Parathyroid adenoma (tissue), 2 donors: ENCODE data around the gene MAPK1.
"Not testable (repeated sequence)": the region's sequence is repeated elsewhere in the genome, so short reads cannot be mapped to it uniquely, and the experiment has no call there.

ENCODE experiments used
- H2AFZ ChIP-seq: fragments of 300-600 bp; sonication (generic); one replicate; pipeline ENCODE4 v1.7.0; 2017; ENCODE audit warnings: antibody characterized with exemption, mild to moderate bottlenecking
- H3K27ac ChIP-seq: fragments of 300-600 bp; sonication (generic); one replicate; pipeline ENCODE4 v1.7.0; 2017
- H3K27me3 ChIP-seq: fragments of 300-600 bp; sonication (generic); one replicate; pipeline ENCODE4 v1.7.0; 2017; ENCODE audit warnings: low read length; ENCODE audit not compliant: control insufficient read depth, insufficient read depth
- H3K36me3 ChIP-seq: fragments of 300-600 bp; sonication (generic); one replicate; pipeline ENCODE4 v1.7.0; 2017; ENCODE audit warnings: low read length; ENCODE audit not compliant: control insufficient read depth, insufficient read depth
- H3K4me1 ChIP-seq: fragments of 300-600 bp; sonication (generic); one replicate; pipeline ENCODE4 v1.7.0; 2017; ENCODE audit warnings: control low read depth
- H3K4me2 ChIP-seq: fragments of 300-600 bp; sonication (generic); one replicate; pipeline ENCODE4 v1.7.0; 2017; ENCODE audit warnings: low read length
- H3K4me3 ChIP-seq: fragments of 300-600 bp; sonication (generic); one replicate; pipeline ENCODE4 v1.7.0; 2017; ENCODE audit warnings: low read depth, low read length
- H3K79me2 ChIP-seq: fragments of 300-600 bp; sonication (generic); one replicate; pipeline ENCODE4 v1.7.0; 2017; ENCODE audit warnings: control low read depth
- H3K9ac ChIP-seq: fragments of 300-600 bp; sonication (generic); one replicate; pipeline ENCODE4 v1.7.0; 2017; ENCODE audit warnings: mild to moderate bottlenecking
- H3K9me3 ChIP-seq: fragments of 300-600 bp; sonication (generic); one replicate; pipeline ENCODE4 v1.7.0; 2017; ENCODE audit warnings: low read length; ENCODE audit not compliant: control insufficient read depth
- CTCF ChIP-seq: fragments of 300-600 bp; sonication (generic); IDR thresholded peaks from one replicate; pipeline ENCODE4 v1.7.0; 2017; ENCODE audit warnings: antibody characterized with exemption, mild to moderate bottlenecking
- donor health status: primary hyperparathyroidism.

MAPK1 gene

DNA sequence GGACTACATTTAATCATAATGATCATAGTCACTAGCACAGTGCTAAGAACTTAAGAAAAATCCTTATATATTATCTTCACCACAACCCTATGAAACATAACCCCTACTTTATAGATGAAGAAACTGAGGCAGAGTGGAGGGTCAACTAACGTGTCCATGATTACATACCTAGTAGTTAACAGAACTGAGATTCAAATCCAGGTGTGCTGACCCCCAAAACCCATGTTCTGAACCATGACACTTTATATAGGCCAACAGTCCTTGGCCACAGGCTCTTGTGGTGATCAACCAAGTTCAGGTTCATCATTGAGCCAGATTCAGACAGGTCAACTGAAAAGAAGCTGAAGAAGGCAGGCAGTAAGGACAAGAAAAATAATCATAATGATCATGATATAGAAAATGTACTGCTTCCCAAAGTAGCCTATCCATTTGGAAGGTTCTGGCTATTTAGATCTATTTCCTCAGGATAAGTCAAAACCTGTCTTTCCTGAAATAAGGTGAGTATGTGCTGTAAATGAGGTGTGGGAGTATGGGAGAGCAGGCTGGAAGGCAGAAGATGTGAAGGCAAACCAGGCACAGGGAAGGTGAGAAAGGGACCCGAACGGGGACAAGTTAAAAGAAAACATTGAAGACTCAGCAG, 39.7 kb downstream of the MAPK1 start:
- no peaks in the 10 kb centered on the region for H3K4me1 ChIP-seq

DNA sequence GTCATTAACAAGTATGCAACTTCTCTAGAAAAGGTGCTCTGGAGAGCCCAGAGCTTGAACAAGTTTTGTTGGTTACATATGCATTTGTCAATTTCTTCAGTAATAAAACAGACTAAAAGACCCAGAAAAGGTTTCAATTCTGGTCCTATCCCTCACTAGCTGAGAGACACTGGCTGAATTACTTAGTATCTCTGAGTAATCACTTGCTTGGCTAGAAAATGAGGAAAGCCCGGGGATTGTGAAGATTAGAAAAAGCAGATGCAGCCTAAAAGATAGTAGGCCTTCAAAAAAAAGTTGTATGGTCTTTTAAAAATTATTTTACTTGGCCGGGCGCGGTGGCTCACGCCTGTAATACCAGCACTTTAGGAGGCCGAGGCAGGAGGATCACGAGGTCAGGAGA, 41.2 kb downstream of the MAPK1 start:
- Histone ChIP-seq H3K79me2 (peaks cover 26% of the 10 kb centered on the region), H3K27ac (no peak overlapping the region), H3K9ac (no peak overlapping the region), H3K36me3 (no peaks in the 10 kb centered on the region), H3K9me3 (no peaks in the 10 kb centered on the region), H3K4me2 (no peak overlapping the region), H3K27me3 (no peaks in the 10 kb centered on the region), H3K4me3 (no peak overlapping the region), H3K4me1 (no peaks in the 10 kb centered on the region), H2AFZ (no peak overlapping the region)
- no peak for TF ChIP-seq CTCF

More for the DNA sequence above, 39.7 kb downstream of the MAPK1 start:
- Histone ChIP-seq H2AFZ (no peak overlapping the region), H3K4me3 (no peak overlapping the region), H3K4me2 (no peak overlapping the region), H3K27ac (no peak overlapping the region), H3K9me3 (no peaks in the 10 kb centered on the region), H3K79me2 (peaks cover 18% of the 10 kb centered on the region), H3K36me3 (no peaks in the 10 kb centered on the region), H3K27me3 (no peaks in the 10 kb centered on the region), H3K9ac (no peak overlapping the region)
- no peak for TF ChIP-seq CTCF

DNA sequence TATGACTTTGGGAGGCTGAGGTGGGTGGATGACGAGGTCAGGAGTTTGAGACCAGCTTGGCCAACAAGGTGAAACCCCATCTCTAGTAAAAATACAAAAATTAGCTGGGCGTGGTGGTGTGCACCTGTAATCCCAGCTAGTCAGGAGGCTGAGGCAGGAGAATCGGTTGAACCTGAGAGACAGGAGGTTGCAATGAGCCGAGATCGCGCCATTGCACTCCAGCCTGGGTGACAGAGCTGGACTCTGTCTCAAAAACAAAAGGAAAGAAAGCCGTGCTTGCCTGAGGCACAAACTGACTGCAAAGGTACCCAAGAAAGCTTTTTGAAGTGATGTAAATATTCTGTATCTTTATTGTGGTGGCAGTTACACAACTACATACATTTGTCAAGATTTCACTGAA, 42.5 kb downstream of the MAPK1 start:
- not testable (repeated sequence) for H3K9ac ChIP-seq, H3K4me2 ChIP-seq, H3K4me3 ChIP-seq, H3K9me3 ChIP-seq, H3K36me3 ChIP-seq, H2AFZ ChIP-seq, H3K4me1 ChIP-seq, H3K27me3 ChIP-seq, H3K27ac ChIP-seq
- peaks cover 25% of the 10 kb centered on the region for H3K79me2 ChIP-seq

- no peak for TF ChIP-seq CTCF
Measured at GRCh38 chr22:21824445-21824912, 43.0 kb downstream of the MAPK1 start.

GRCh38 chr22:21823740-21824444, 43.6 kb downstream of the MAPK1 start:
- no peak overlapping the region for H3K4me3 ChIP-seq
- no peaks in the 10 kb centered on the region for H3K4me1 ChIP-seq
- no peak for TF ChIP-seq CTCF
- no peaks in the 10 kb centered on the region for H3K36me3 ChIP-seq
- no peak overlapping the region for H2AFZ ChIP-seq
- no peak overlapping the region for H3K27ac ChIP-seq
- no peak overlapping the region for H3K9ac ChIP-seq
- H3K27me3 ChIP-seq = no peaks in the 10 kb centered on the region
- no peak overlapping the region for H3K4me2 ChIP-seq
- H3K9me3 ChIP-seq = no peaks in the 10 kb centered on the region
- H3K79me2 ChIP-seq = peaks cover 25% of the 10 kb centered on the region

More at GRCh38 chr22:21824445-21824912, 43.0 kb downstream of the MAPK1 start:
- Histone ChIP-seq H3K79me2 (peaks cover 25% of the 10 kb centered on the region), H3K4me2 (no peak overlapping the region), H3K27me3 (no peaks in the 10 kb centered on the region), H3K27ac (no peak overlapping the region), H3K4me3 (no peak overlapping the region), H2AFZ (no peak overlapping the region), H3K9me3 (no peaks in the 10 kb centered on the region), H3K4me1 (no peaks in the 10 kb centered on the region), H3K9ac (no peak overlapping the region), H3K36me3 (no peaks in the 10 kb centered on the region)
